Neural progenitor cell (in vitro differentiated cells): ENCODE results near the gene AMY1B.
"Not testable (repeated sequence)": the region's sequence is repeated elsewhere in the genome, so short reads cannot be mapped to it uniquely, and the experiment has no call there.

Experiments used
- EZH2 ChIP-seq: fragments of 200-600 bp; sonication (generic); IDR thresholded peaks from 2 replicates; pipeline ENCODE4 v1.6.1; 2017; ENCODE audit warnings: antibody characterized with exemption, mild to moderate bottlenecking, moderate library complexity
- EZH2phosphoT487 ChIP-seq: fragments of 200-600 bp; sonication (generic); IDR thresholded peaks from 2 replicates; pipeline ENCODE4 v1.6.1; 2017; ENCODE audit warnings: antibody characterized with exemption
- TF ChIP-seq, protein P1 (sequence below): fragments of 200-600 bp; sonication (generic); IDR thresholded peaks from 2 replicates; pipeline ENCODE4 v1.5.1; 2017; ENCODE audit warnings: antibody characterized with exemption, mild to moderate bottlenecking

DNA sequence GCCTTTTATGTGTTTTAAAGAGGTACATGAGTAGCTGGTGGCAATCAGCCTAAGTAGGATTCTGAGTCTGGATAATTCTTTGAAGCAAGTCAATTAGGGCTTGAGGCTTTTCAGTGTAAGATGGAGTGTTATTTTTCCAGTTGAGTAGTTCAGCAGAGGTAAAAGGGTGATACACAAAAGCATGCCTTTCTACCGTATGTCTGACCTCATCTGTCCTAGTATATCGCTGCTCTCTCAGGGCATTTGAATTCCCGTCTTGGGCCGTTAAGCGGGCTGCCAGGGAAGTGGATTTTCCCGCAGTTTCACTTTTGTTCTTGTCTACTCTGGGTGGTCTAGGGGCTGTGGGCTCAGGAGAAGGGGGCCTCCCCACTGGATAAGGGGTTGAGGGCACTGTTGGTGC is 41.9 kb downstream of the AMY1B start:
- TF ChIP-seq, protein P1, sequence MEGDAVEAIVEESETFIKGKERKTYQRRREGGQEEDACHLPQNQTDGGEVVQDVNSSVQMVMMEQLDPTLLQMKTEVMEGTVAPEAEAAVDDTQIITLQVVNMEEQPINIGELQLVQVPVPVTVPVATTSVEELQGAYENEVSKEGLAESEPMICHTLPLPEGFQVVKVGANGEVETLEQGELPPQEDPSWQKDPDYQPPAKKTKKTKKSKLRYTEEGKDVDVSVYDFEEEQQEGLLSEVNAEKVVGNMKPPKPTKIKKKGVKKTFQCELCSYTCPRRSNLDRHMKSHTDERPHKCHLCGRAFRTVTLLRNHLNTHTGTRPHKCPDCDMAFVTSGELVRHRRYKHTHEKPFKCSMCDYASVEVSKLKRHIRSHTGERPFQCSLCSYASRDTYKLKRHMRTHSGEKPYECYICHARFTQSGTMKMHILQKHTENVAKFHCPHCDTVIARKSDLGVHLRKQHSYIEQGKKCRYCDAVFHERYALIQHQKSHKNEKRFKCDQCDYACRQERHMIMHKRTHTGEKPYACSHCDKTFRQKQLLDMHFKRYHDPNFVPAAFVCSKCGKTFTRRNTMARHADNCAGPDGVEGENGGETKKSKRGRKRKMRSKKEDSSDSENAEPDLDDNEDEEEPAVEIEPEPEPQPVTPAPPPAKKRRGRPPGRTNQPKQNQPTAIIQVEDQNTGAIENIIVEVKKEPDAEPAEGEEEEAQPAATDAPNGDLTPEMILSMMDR: not testable (repeated sequence)
- not testable (repeated sequence) for TF ChIP-seq EZH2, EZH2phosphoT487
